ENCODE data around the gene CPED1.

The CPED1 gene

DNA sequence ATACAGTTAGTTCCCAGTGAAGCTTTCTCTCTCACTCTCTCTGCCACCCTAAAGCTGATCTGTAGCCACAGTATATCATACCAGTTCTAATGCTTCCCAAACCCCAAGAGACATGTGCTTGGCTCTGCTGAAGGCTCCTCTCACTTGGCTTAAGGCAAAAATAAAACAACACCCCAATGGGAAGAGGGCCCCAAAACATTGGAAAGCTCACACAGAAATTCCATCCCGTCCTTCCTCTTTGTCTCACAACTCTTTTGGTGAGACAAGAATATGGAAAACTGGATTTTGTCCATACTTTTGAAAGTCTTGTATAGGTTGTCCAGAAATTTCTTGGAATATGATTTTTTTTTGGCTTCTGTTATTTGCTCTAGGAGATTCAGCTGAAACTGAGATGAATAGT is 284.2 kb downstream of the CPED1 start:
- Histone ChIP-seq H2AFZ (ENCODE audit: low read length) (no peak overlapping the region), H3K36me3 (replicated peaks; ENCODE audit: insufficient read depth, low read length) (no peaks in the 10 kb centered on the region), H3F3A (ENCODE audit: insufficient read depth, low read length) (peaks cover 4% of the 10 kb centered on the region; the same call in 1 of the 2 replicates), H3K4me2 (ENCODE audit: low read depth, low read length) (no peak overlapping the region), H4K20me1 (ENCODE audit: insufficient read depth, low read length) (no peaks in the 10 kb centered on the region), H3K27ac (ENCODE audit: low read length) (no peak overlapping the region), H3K4me1 (ENCODE audit: low read length) (peaks cover 12% of the 10 kb centered on the region), H3K9me3 (replicated peaks; ENCODE audit: insufficient read depth, low read length) (no peaks in the 10 kb centered on the region), H3K9me2 (replicated peaks; ENCODE audit: insufficient read depth, low read length) (no peaks in the 10 kb centered on the region), H3K79me2 (ENCODE audit: low read length) (no peaks in the 10 kb centered on the region), H3K27me3 (replicated peaks; ENCODE audit: insufficient read depth, low read length) (no peaks in the 10 kb centered on the region), H3K4me3 (ENCODE audit: low read length) (no peak overlapping the region), H3K9ac (ENCODE audit: low read length) (no peak overlapping the region)
- no peak for DNase-seq
- TF ChIP-seq, protein P1, sequence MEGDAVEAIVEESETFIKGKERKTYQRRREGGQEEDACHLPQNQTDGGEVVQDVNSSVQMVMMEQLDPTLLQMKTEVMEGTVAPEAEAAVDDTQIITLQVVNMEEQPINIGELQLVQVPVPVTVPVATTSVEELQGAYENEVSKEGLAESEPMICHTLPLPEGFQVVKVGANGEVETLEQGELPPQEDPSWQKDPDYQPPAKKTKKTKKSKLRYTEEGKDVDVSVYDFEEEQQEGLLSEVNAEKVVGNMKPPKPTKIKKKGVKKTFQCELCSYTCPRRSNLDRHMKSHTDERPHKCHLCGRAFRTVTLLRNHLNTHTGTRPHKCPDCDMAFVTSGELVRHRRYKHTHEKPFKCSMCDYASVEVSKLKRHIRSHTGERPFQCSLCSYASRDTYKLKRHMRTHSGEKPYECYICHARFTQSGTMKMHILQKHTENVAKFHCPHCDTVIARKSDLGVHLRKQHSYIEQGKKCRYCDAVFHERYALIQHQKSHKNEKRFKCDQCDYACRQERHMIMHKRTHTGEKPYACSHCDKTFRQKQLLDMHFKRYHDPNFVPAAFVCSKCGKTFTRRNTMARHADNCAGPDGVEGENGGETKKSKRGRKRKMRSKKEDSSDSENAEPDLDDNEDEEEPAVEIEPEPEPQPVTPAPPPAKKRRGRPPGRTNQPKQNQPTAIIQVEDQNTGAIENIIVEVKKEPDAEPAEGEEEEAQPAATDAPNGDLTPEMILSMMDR (IDR thresholded peaks at IDR 0.05; ENCODE audit: low read length), result no peak
- TF ChIP-seq EZH2 (optimal IDR thresholded peaks at IDR 0.05; ENCODE audit: low read depth, low read length) (no peak), EZH2phosphoT487 (IDR thresholded peaks at IDR 0.05; ENCODE audit: low read length) (no peak)

DNA sequence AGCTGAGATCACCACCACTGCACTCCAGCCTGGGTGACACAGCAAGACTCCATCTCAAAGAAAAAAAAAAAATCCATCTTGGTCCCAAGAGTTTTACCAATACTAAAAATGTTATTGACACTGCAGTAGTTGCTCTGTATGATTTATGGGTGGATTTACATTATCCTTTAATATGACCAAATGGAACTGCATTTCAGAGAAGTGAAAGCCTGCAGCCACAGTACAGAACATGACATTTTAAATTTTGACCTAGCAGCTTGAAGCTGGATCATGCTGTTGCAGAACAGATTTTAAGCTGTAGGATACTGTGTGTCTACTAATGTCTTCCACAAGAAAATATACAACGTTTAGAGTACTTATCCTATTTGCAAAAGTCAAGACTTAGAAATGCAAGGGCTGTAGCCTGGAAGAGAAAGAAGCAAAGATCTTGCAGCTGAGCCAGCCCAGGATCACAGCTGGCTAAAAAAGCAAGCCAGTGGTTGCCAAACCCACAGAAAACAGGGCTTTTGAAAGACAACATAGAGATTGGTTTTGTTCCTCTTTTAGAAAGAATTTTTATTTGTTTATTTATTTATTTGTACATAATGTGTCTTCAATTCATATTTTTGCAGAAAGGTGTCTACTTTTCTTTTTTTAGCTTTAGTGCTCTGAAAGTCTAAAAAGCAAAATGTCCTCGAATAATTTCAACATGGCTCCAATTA is 285.1 kb downstream of the CPED1 start:
- peak; percentile 36 for DNase-seq
- Histone ChIP-seq H3K79me2 (ENCODE audit: low read length) (no peaks in the 10 kb centered on the region), H3K27me3 (replicated peaks; ENCODE audit: insufficient read depth, low read length) (no peaks in the 10 kb centered on the region), H3K9ac (ENCODE audit: low read length) (no peak overlapping the region), H3K4me2 (ENCODE audit: low read depth, low read length) (peak overlapping the region; percentile 6), H3K9me3 (replicated peaks; ENCODE audit: insufficient read depth, low read length) (no peaks in the 10 kb centered on the region), H3K36me3 (replicated peaks; ENCODE audit: insufficient read depth, low read length) (no peaks in the 10 kb centered on the region), H3F3A (ENCODE audit: insufficient read depth, low read length) (peaks cover 8% of the 10 kb centered on the region; the same call in 1 of the 2 replicates), H3K9me2 (replicated peaks; ENCODE audit: insufficient read depth, low read length) (no peaks in the 10 kb centered on the region), H2AFZ (ENCODE audit: low read length) (no peak overlapping the region), H3K27ac (ENCODE audit: low read length) (peak overlapping the region; percentile 10; the same call in 1 of the 2 replicates), H3K4me1 (ENCODE audit: low read length) (peaks cover 22% of the 10 kb centered on the region), H4K20me1 (ENCODE audit: insufficient read depth, low read length) (no peaks in the 10 kb centered on the region), H3K4me3 (ENCODE audit: low read length) (no peak overlapping the region)
- TF ChIP-seq EZH2phosphoT487 (IDR thresholded peaks at IDR 0.05; ENCODE audit: low read length), result no peak
- no peak for TF ChIP-seq EZH2 (optimal IDR thresholded peaks at IDR 0.05; ENCODE audit: low read depth, low read length)
- TF ChIP-seq, protein P1 (IDR thresholded peaks at IDR 0.05; ENCODE audit: low read length), result no peak

DNA sequence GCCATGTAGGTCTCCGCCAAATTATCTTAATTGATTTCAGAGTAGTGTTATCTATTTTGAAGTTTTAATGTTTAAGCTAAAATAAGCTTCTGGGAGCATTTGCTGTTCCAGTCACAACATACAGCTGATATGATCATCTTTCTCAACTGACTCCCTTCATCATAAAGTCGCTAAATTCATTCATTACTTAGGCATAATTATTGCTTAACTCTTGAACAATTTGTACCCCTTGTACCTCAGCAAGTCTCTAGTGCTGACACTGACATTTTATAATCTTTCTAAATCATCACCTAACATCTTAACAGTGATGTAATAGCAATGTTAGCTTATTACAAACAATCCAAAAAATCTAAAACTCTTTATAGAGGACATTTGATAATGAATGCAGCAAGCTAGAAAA is 286.0 kb downstream of the CPED1 start:
- Histone ChIP-seq H3K27ac (ENCODE audit: low read length) (no peak overlapping the region), H3K36me3 (replicated peaks; ENCODE audit: insufficient read depth, low read length) (no peaks in the 10 kb centered on the region), H3K79me2 (ENCODE audit: low read length) (no peaks in the 10 kb centered on the region), H3K4me2 (ENCODE audit: low read depth, low read length) (no peak overlapping the region), H3F3A (ENCODE audit: insufficient read depth, low read length) (peaks cover 17% of the 10 kb centered on the region), H2AFZ (ENCODE audit: low read length) (no peak overlapping the region), H3K4me3 (ENCODE audit: low read length) (no peak overlapping the region), H3K9me2 (replicated peaks; ENCODE audit: insufficient read depth, low read length) (no peaks in the 10 kb centered on the region), H4K20me1 (ENCODE audit: insufficient read depth, low read length) (no peaks in the 10 kb centered on the region), H3K27me3 (replicated peaks; ENCODE audit: insufficient read depth, low read length) (no peaks in the 10 kb centered on the region), H3K9ac (ENCODE audit: low read length) (no peak overlapping the region), H3K9me3 (replicated peaks; ENCODE audit: insufficient read depth, low read length) (no peaks in the 10 kb centered on the region), H3K4me1 (ENCODE audit: low read length) (peaks cover 29% of the 10 kb centered on the region)
- TF ChIP-seq, protein P1 (IDR thresholded peaks at IDR 0.05; ENCODE audit: low read length), result no peak
- TF ChIP-seq EZH2 (optimal IDR thresholded peaks at IDR 0.05; ENCODE audit: low read depth, low read length) (no peak), EZH2phosphoT487 (IDR thresholded peaks at IDR 0.05; ENCODE audit: low read length) (no peak)
- no peak for DNase-seq
